Calu3 (cell line): ENCODE measurements around the gene PSME3. TPM values are rescaled to one million over a fixed set of nuclear protein-coding genes. Genes with fewer than 3 reads are reported as not detected.
"Not testable (repeated sequence)": the region's sequence is repeated elsewhere in the genome, so short reads cannot be mapped to it uniquely, and the experiment has no call there.

Experiments
- BruUV-seq: library from RNA; stranded (reverse); fragments of 400-500 nt; replicated peaks from 2 replicates; lab custom pipeline; 2021; lab: Mats Ljungman, UMichigan
- CTCF ChIA-PET: fragments of 300-600 bp; sonication (Branson Sonifier 250); formaldehyde crosslinking; loops from one replicate; lab custom pipeline; 2022; ENCODE audit warnings: antibody characterized with exemption; lab: Charles Lee
- DNase-seq: peaks from one replicate; pipeline ENCODE4 v3.0.0; 2022
- H3K27ac Mint-ChIP-seq: one replicate; pipeline ENCODE4 v1.8.0; 2022; ENCODE audit warnings: mixed read lengths; ENCODE audit not compliant: unreplicated experiment
- H3K27me3 Mint-ChIP-seq: one replicate; pipeline ENCODE4 v1.8.0; 2022; ENCODE audit warnings: mixed read lengths; ENCODE audit not compliant: unreplicated experiment
- H3K36me3 Mint-ChIP-seq: one replicate; pipeline ENCODE4 v1.8.0; 2022; ENCODE audit warnings: mild to moderate bottlenecking, moderate library complexity, mixed read lengths; ENCODE audit not compliant: insufficient read depth, unreplicated experiment
- H3K4me1 Mint-ChIP-seq: one replicate; pipeline ENCODE4 v1.8.0; 2022; ENCODE audit warnings: mild to moderate bottlenecking, low read depth, mixed read lengths; ENCODE audit not compliant: unreplicated experiment
- H3K4me3 Mint-ChIP-seq: one replicate; pipeline ENCODE4 v1.8.0; 2022; ENCODE audit warnings: mild to moderate bottlenecking, low read depth, moderate library complexity, mixed read lengths; ENCODE audit not compliant: unreplicated experiment
- H3K9me3 Mint-ChIP-seq: one replicate; pipeline ENCODE4 v1.8.0; 2022; ENCODE audit warnings: low read depth, mixed read lengths; ENCODE audit not compliant: unreplicated experiment
- CTCF ChIP-seq: fragments of 200-600 bp; IDR thresholded peaks from one replicate; pipeline ENCODE4 v1.8.0; 2022; ENCODE audit warnings: antibody characterized with exemption; ENCODE audit not compliant: unreplicated experiment
- intact Hi-C: fragments of 100-400 bp; cut with micrococcal nuclease; formaldehyde crosslinking; loops from one replicate; pipeline ENCODE4 v1.10.0; 2022; ENCODE audit not compliant: unreplicated experiment
- total RNA-seq: library from RNA; stranded (reverse); gene quantifications from 2 replicates; pipeline ENCODE4 v1.2.3, GENCODE V29; 2022

The PSME3 gene
- total RNA-seq, 1 experiment from 2014 or later, result 238 TPM

DNA sequence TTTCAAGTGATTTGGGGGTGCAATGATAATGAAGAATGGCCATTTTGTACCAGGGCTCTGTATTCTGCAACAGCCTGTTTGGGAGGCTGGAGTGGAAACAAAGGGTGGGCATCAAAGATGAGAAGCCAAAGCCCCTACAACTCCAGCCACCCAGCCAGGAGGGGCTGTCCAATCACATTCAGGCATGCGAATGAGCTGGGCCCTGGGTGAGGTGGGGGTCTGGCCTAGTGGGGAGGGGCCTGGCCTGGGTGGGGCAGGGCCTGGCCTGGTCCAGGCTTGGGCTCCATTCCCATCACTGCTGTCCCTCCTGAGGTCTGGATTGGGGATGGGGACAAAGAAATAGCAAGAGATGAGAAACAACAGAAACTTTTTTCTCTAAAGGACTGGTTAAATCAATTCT lies 24.2 kb downstream of the PSME3 start:
- peaks cover 43% of the 10 kb centered on the region for H3K27me3 Mint-ChIP-seq
- H3K36me3 Mint-ChIP-seq, result no peaks in the 10 kb centered on the region
- no peak overlapping the region for H3K4me3 Mint-ChIP-seq
- intact Hi-C loops, result loop anchor here (5.0 kb wide), 1 partner anchor 40 kb away; no protein-coding TSS in a partner anchor
- H3K4me1 Mint-ChIP-seq, result no peaks in the 10 kb centered on the region
- no TSS peak for BruUV-seq
- CTCF ChIA-PET, result interaction anchor here (0.6 kb wide), 2 partner anchors 29 to 368 kb away, joined by 3 to 7 read pairs; no protein-coding TSS in a partner anchor
- no peak overlapping the region for H3K27ac Mint-ChIP-seq
- DNase-seq, result no peak
- TF ChIP-seq CTCF, result no peak
- peaks cover 3% of the 10 kb centered on the region for H3K9me3 Mint-ChIP-seq

DNA sequence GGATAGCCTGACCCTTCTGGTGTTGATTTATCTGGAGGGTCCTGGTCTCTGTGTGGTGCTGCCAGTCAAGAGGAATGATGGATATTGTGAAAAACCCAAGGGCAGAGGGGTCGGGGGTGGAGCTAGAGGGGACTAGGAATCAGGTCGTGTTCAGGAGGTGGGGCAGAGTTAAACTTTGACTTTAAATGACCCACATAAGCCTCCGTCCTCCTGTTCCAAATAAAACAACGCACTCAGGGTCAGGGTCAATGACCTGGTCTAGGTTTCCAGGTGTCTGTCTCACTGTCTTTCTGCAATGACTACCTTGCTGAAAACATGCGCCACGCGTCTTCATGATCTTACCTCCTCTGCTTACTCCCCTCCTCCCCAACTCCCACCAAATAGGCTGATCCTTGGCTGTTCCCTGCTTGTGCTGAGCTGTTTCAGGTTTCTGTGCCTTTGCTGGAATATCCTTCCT lies 32.5 kb downstream of the PSME3 start:
- Mint-ChIP-seq H3K9me3 (peaks cover 3% of the 10 kb centered on the region), H3K4me3 (no peak overlapping the region), H3K27me3 (peaks cover 49% of the 10 kb centered on the region), H3K36me3 (no peaks in the 10 kb centered on the region), H3K4me1 (peaks cover 9% of the 10 kb centered on the region), H3K27ac (no peak overlapping the region)
- intact Hi-C loops, result no loop called here
- CTCF ChIA-PET, result no interaction called here
- TF ChIP-seq CTCF, result no peak
- no TSS peak for BruUV-seq
- DNase-seq, result no peak

DNA sequence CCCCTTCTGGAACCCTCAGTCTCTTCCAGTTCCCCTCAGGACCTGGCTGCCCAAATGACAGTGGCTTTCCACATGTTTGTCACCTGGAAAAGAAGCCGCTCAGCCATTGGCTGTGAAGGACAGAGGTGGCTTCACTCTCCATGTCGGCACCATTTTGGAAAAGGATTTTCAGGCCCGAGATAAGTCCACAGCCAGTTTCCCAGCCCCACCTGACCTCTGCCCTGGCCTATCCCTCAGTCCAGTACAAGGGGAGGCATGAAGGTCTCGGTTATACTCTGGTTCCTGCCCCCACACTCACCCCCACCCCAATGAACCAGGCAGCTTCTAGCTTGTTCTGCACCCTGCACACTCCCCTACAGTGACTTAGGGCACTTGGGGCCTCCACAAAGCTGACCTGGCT lies 33.0 kb downstream of the PSME3 start:
- CTCF ChIA-PET, result interaction anchor here (0.6 to 0.7 kb wide), 2 partner anchors 12 to 79 kb away, joined by 4 read pairs; no protein-coding TSS in a partner anchor
- no peak for TF ChIP-seq CTCF
- H3K27ac Mint-ChIP-seq, result no peak overlapping the region
- no peak overlapping the region for H3K4me3 Mint-ChIP-seq
- DNase-seq, result no peak
- intact Hi-C loops, result no loop called here
- peaks cover 48% of the 10 kb centered on the region for H3K27me3 Mint-ChIP-seq
- H3K36me3 Mint-ChIP-seq, result no peaks in the 10 kb centered on the region
- peaks cover 3% of the 10 kb centered on the region for H3K9me3 Mint-ChIP-seq
- peaks cover 9% of the 10 kb centered on the region for H3K4me1 Mint-ChIP-seq
- no TSS peak for BruUV-seq

GRCh38 chr17:42866631-42867575 lies 33.7 kb downstream of the PSME3 start:
- peaks cover 9% of the 10 kb centered on the region for H3K4me1 Mint-ChIP-seq
- no peak overlapping the region for H3K4me3 Mint-ChIP-seq
- no peak overlapping the region for H3K27ac Mint-ChIP-seq
- H3K27me3 Mint-ChIP-seq, result peaks cover 48% of the 10 kb centered on the region
- intact Hi-C loops, result no loop called here
- TF ChIP-seq CTCF, result no peak
- H3K9me3 Mint-ChIP-seq, result peaks cover 7% of the 10 kb centered on the region
- no TSS peak for BruUV-seq
- no peaks in the 10 kb centered on the region for H3K36me3 Mint-ChIP-seq
- DNase-seq, result no peak
- CTCF ChIA-PET, result interaction anchor here (0.6 to 0.7 kb wide), 2 partner anchors 12 to 78 kb away, joined by 4 read pairs; no protein-coding TSS in a partner anchor

- H3K9me3 Mint-ChIP-seq, CTCF ChIA-PET, BruUV-seq, H3K27ac Mint-ChIP-seq, intact Hi-C loops, H3K4me1 Mint-ChIP-seq, H3K36me3 Mint-ChIP-seq, H3K4me3 Mint-ChIP-seq, DNase-seq: not testable (repeated sequence)
- peaks cover 56% of the 10 kb centered on the region for H3K27me3 Mint-ChIP-seq
Observed at GRCh38 chr17:42867694-42868261, 34.6 kb downstream of the PSME3 start.
